GM23338 (cell line): ENCODE data around the gene CHAF1B. TPM values are rescaled to one million over a fixed set of nuclear protein-coding genes. Genes with fewer than 3 reads are reported as not detected.

Experiments
- ATAC-seq: fragments of 200-7000 bp; cut with Tn5 transposase; 3 replicates; pipeline ENCODE4 v1.9.1; 2020
- DNase-seq: peaks from one replicate; pipeline ENCODE4 v3.0.0-alpha.2; 2015; ENCODE audit warnings: low spot score
- H2AFZ ChIP-seq: fragments of 200-600 bp; sonication (generic); 2 replicates; pipeline ENCODE4 v1.8.0; 2016; ENCODE audit warnings: antibody characterized with exemption, mild to moderate bottlenecking, moderate library complexity
- H3F3A ChIP-seq: fragments of 200-600 bp; sonication (generic); replicated peaks from 2 replicates; pipeline ENCODE4 v1.8.0; 2017; ENCODE audit warnings: antibody characterized with exemption, mixed run types, low read depth
- H3K27ac ChIP-seq: fragments of 200-600 bp; sonication (generic); 2 replicates; pipeline ENCODE4 v1.6.1; 2016; ENCODE audit warnings: low read depth
- H3K27me3 ChIP-seq: fragments of 200-600 bp; sonication (generic); 2 replicates; pipeline ENCODE4 v1.8.0; 2016; ENCODE audit warnings: mild to moderate bottlenecking, mixed run types, moderate library complexity; ENCODE audit not compliant: insufficient read depth
- H3K36me3 ChIP-seq: fragments of 200-600 bp; sonication (generic); 2 replicates; pipeline ENCODE4 v1.8.0; 2016; ENCODE audit warnings: mild to moderate bottlenecking; ENCODE audit not compliant: insufficient read depth
- H3K4me1 ChIP-seq: fragments of 200-600 bp; sonication (generic); 2 replicates; pipeline ENCODE4 v1.8.0; 2016; ENCODE audit warnings: mild to moderate bottlenecking, moderate library complexity; ENCODE audit not compliant: insufficient read depth
- H3K4me2 ChIP-seq: fragments of 200-600 bp; sonication (generic); 2 replicates; pipeline ENCODE4 v1.7.1; 2017; ENCODE audit warnings: mixed run types
- H3K4me3 ChIP-seq: fragments of 200-600 bp; sonication (generic); 2 replicates; pipeline ENCODE4 v1.6.1; 2016; ENCODE audit warnings: mixed run types
- H3K79me2 ChIP-seq: fragments of 200-600 bp; sonication (generic); replicated peaks from 2 replicates; pipeline ENCODE4 v1.8.0; 2017; ENCODE audit warnings: mild to moderate bottlenecking; ENCODE audit not compliant: insufficient read depth
- H3K9me2 ChIP-seq: fragments of 200-600 bp; sonication (generic); 2 replicates; pipeline ENCODE4 v1.8.0; 2017; ENCODE audit not compliant: insufficient read depth
- H4K20me1 ChIP-seq: fragments of 200-600 bp; sonication (generic); replicated peaks from 2 replicates; pipeline ENCODE4 v1.8.0; 2017; ENCODE audit warnings: mild to moderate bottlenecking; ENCODE audit not compliant: insufficient read depth
- H3K27ac Mint-ChIP-seq: 2 replicates; pipeline ENCODE4 v1.8.0; 2020; ENCODE audit warnings: inconsistent platforms, mild to moderate bottlenecking, moderate library complexity, mixed read lengths
- H3K27me3 Mint-ChIP-seq: 3 replicates; pipeline ENCODE4 v1.8.0; 2022; ENCODE audit warnings: low read depth, mild to moderate bottlenecking, moderate library complexity, mixed read lengths, inconsistent platforms; ENCODE audit not compliant: insufficient read depth, poor library complexity
- H3K36me3 Mint-ChIP-seq: 3 replicates; pipeline ENCODE4 v1.8.0; 2021; ENCODE audit warnings: low read depth, mild to moderate bottlenecking, inconsistent platforms, moderate library complexity, mixed read lengths
- H3K4me1 Mint-ChIP-seq: 3 replicates; pipeline ENCODE4 v1.8.0; 2020; ENCODE audit warnings: mild to moderate bottlenecking, inconsistent platforms, mixed read lengths
- H3K4me3 Mint-ChIP-seq: 3 replicates; pipeline ENCODE4 v1.8.0; 2021; ENCODE audit warnings: moderate library complexity, mild to moderate bottlenecking, inconsistent platforms, mixed read lengths
- H3K9me3 Mint-ChIP-seq: 3 replicates; pipeline ENCODE4 v1.8.0; 2020; ENCODE audit warnings: moderate library complexity, mild to moderate bottlenecking, inconsistent platforms, mixed read lengths
- CREB1 ChIP-seq: fragments of 250-450 bp; sonication (Bioruptor Pico); IDR thresholded peaks from 2 replicates; pipeline ENCODE4 v1.5.0; 2020; ENCODE audit warnings: low read depth, mild to moderate bottlenecking, moderate library complexity
- EZH2 ChIP-seq: fragments of 200-600 bp; sonication (generic); IDR thresholded peaks from one replicate; pipeline ENCODE4 v1.8.0; 2017; ENCODE audit warnings: antibody characterized with exemption, mild to moderate bottlenecking, low read depth; ENCODE audit not compliant: unreplicated experiment
- EZH2phosphoT487 ChIP-seq: fragments of 200-600 bp; sonication (generic); IDR thresholded peaks from one replicate; pipeline ENCODE4 v1.8.1; 2018; ENCODE audit warnings: antibody characterized with exemption; ENCODE audit not compliant: unreplicated experiment
- JUNB ChIP-seq: IDR thresholded peaks from one replicate; pipeline ENCODE4 v1.6.1; 2016; ENCODE audit warnings: antibody characterized with exemption; ENCODE audit not compliant: unreplicated experiment
- NANOG ChIP-seq: IDR thresholded peaks from 2 replicates; pipeline ENCODE4 v1.6.1; 2016; ENCODE audit warnings: antibody characterized with exemption, borderline replicate concordance
- POLR2AphosphoS5 ChIP-seq: IDR thresholded peaks from 2 replicates; pipeline ENCODE4 v1.6.1; 2016; ENCODE audit warnings: antibody characterized with exemption, low read depth
- REST ChIP-seq: IDR thresholded peaks from one replicate; pipeline ENCODE4 v1.6.1; 2018; ENCODE audit warnings: antibody characterized with exemption; ENCODE audit not compliant: unreplicated experiment
- STAT1 ChIP-seq: IDR thresholded peaks from one replicate; pipeline ENCODE4 v1.6.1; 2016; ENCODE audit warnings: antibody characterized with exemption; ENCODE audit not compliant: unreplicated experiment
- ZNF114 ChIP-seq: fragments of 250-450 bp; sonication (Bioruptor Pico); IDR thresholded peaks from 2 replicates; pipeline ENCODE4 v1.5.0; 2020; ENCODE audit warnings: mild to moderate bottlenecking, moderate library complexity
- ZNF331 ChIP-seq: fragments of 250-450 bp; sonication (Bioruptor Pico); IDR thresholded peaks from 2 replicates; pipeline ENCODE4 v1.5.0; 2020; ENCODE audit warnings: low read depth, mild to moderate bottlenecking, moderate library complexity
- polyA plus RNA-seq: library from polyadenylated mRNA; unstranded; fragments of >200 nt; fragmentation: Nextera tagmentation; extraction: Ambion mirVana; gene quantifications from 2 replicates; pipeline ENCODE4 v1.2.1, GENCODE V29; 2016
- total RNA-seq: library from RNA; depleted of rRNA; stranded (reverse); fragments of >200 nt; shearing (Covaris generic); gene quantifications from 2 replicates; pipeline ENCODE4 v1.2.3, GENCODE V29; 2014
- TF ChIP-seq, protein P1 (sequence below): IDR thresholded peaks from 2 replicates; pipeline ENCODE4 v1.6.1; 2016; ENCODE audit warnings: antibody characterized with exemption
- TF ChIP-seq, protein P2 (sequence below): fragments of 250-450 bp; sonication (Bioruptor Pico); IDR thresholded peaks from 2 replicates; pipeline ENCODE4 v1.5.0; 2020; ENCODE audit warnings: mild to moderate bottlenecking, moderate library complexity
- TF ChIP-seq, protein P3 (sequence below), 2 experiments: fragments of 200-600 bp in 1 of 2; sonication (generic) in 1 of 2; conservative IDR thresholded peaks; 2 replicates each; pipeline versions ENCODE4 v1.5.1 to v1.6.1; 2016 to 2017; ENCODE audit warnings: antibody characterized with exemption in 2 of 2, low read depth in 2 of 2, mild to moderate bottlenecking in 2 of 2, moderate library complexity in 1 of 2

CHAF1B gene
- total and polyA plus RNA-seq, 2 experiments from 2014 or later = 7.9 to 13.1 TPM

- peaks cover 30% of the 10 kb centered on the region for H3K4me1 Mint-ChIP-seq
- H3K4me3 Mint-ChIP-seq = no peak overlapping the region
- Histone ChIP-seq H3K4me3 (no peak overlapping the region), H4K20me1 (no peaks in the 10 kb centered on the region), H3K27ac (no peak overlapping the region), H3F3A (no peaks in the 10 kb centered on the region), H3K79me2 (no peaks in the 10 kb centered on the region), H3K4me2 (no peak overlapping the region), H3K36me3 (no peaks in the 10 kb centered on the region), H3K4me1 (no peaks in the 10 kb centered on the region), H2AFZ (peak overlapping the region; percentile 72; the same call in 1 of the 2 replicates), H3K27me3 (no peaks in the 10 kb centered on the region), H3K9me2 (no peaks in the 10 kb centered on the region)
- H3K27ac Mint-ChIP-seq = no peak overlapping the region
- no peaks in the 10 kb centered on the region; the same call in 2 of the 3 replicates for H3K9me3 Mint-ChIP-seq
- ATAC-seq (no peak), DNase-seq (no peak)
- peaks cover 2% of the 10 kb centered on the region for H3K27me3 Mint-ChIP-seq
- TF ChIP-seq ZNF114 (CRISPR knock-in tag) (no peak), NANOG (no peak), REST (no peak), POLR2AphosphoS5 (no peak), ZNF331 (CRISPR knock-in tag) (no peak), CREB1 (CRISPR knock-in tag) (no peak), JUNB (no peak), EZH2phosphoT487 (no peak), EZH2 (no peak), STAT1 (no peak)
- TF ChIP-seq, protein P1, sequence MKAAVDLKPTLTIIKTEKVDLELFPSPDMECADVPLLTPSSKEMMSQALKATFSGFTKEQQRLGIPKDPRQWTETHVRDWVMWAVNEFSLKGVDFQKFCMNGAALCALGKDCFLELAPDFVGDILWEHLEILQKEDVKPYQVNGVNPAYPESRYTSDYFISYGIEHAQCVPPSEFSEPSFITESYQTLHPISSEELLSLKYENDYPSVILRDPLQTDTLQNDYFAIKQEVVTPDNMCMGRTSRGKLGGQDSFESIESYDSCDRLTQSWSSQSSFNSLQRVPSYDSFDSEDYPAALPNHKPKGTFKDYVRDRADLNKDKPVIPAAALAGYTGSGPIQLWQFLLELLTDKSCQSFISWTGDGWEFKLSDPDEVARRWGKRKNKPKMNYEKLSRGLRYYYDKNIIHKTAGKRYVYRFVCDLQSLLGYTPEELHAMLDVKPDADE = no peak
- TF ChIP-seq, protein P2, sequence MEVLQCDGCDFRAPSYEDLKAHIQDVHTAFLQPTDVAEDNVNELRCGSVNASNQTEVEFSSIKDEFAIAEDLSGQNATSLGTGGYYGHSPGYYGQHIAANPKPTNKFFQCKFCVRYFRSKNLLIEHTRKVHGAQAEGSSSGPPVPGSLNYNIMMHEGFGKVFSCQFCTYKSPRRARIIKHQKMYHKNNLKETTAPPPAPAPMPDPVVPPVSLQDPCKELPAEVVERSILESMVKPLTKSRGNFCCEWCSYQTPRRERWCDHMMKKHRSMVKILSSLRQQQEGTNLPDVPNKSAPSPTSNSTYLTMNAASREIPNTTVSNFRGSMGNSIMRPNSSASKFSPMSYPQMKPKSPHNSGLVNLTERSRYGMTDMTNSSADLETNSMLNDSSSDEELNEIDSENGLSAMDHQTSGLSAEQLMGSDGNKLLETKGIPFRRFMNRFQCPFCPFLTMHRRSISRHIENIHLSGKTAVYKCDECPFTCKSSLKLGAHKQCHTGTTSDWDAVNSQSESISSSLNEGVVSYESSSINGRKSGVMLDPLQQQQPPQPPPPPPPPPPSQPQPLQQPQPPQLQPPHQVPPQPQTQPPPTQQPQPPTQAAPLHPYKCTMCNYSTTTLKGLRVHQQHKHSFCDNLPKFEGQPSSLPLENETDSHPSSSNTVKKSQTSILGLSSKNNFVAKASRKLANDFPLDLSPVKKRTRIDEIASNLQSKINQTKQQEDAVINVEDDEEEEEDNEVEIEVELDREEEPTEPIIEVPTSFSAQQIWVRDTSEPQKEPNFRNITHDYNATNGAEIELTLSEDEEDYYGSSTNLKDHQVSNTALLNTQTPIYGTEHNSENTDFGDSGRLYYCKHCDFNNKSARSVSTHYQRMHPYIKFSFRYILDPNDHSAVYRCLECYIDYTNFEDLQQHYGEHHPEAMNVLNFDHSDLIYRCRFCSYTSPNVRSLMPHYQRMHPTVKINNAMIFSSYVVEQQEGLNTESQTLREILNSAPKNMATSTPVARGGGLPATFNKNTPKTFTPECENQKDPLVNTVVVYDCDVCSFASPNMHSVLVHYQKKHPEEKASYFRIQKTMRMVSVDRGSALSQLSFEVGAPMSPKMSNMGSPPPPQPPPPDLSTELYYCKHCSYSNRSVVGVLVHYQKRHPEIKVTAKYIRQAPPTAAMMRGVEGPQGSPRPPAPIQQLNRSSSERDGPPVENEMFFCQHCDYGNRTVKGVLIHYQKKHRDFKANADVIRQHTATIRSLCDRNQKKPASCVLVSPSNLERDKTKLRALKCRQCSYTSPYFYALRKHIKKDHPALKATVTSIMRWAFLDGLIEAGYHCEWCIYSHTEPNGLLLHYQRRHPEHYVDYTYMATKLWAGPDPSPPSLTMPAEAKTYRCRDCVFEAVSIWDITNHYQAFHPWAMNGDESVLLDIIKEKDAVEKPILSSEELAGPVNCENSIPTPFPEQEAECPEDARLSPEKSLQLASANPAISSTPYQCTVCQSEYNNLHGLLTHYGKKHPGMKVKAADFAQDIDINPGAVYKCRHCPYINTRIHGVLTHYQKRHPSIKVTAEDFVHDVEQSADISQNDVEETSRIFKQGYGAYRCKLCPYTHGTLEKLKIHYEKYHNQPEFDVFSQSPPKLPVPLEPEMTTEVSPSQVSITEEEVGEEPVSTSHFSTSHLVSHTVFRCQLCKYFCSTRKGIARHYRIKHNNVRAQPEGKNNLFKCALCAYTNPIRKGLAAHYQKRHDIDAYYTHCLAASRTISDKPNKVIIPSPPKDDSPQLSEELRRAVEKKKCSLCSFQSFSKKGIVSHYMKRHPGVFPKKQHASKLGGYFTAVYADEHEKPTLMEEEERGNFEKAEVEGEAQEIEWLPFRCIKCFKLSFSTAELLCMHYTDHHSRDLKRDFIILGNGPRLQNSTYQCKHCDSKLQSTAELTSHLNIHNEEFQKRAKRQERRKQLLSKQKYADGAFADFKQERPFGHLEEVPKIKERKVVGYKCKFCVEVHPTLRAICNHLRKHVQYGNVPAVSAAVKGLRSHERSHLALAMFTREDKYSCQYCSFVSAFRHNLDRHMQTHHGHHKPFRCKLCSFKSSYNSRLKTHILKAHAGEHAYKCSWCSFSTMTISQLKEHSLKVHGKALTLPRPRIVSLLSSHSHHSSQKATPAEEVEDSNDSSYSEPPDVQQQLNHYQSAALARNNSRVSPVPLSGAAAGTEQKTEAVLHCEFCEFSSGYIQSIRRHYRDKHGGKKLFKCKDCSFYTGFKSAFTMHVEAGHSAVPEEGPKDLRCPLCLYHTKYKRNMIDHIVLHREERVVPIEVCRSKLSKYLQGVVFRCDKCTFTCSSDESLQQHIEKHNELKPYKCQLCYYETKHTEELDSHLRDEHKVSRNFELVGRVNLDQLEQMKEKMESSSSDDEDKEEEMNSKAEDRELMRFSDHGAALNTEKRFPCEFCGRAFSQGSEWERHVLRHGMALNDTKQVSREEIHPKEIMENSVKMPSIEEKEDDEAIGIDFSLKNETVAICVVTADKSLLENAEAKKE = no peak
- TF ChIP-seq, protein P3, sequence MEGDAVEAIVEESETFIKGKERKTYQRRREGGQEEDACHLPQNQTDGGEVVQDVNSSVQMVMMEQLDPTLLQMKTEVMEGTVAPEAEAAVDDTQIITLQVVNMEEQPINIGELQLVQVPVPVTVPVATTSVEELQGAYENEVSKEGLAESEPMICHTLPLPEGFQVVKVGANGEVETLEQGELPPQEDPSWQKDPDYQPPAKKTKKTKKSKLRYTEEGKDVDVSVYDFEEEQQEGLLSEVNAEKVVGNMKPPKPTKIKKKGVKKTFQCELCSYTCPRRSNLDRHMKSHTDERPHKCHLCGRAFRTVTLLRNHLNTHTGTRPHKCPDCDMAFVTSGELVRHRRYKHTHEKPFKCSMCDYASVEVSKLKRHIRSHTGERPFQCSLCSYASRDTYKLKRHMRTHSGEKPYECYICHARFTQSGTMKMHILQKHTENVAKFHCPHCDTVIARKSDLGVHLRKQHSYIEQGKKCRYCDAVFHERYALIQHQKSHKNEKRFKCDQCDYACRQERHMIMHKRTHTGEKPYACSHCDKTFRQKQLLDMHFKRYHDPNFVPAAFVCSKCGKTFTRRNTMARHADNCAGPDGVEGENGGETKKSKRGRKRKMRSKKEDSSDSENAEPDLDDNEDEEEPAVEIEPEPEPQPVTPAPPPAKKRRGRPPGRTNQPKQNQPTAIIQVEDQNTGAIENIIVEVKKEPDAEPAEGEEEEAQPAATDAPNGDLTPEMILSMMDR (conservative IDR thresholded peaks at IDR 0.05; ENCODE audit: low read depth in 2 of 2) = no peak
- H3K36me3 Mint-ChIP-seq = no peaks in the 10 kb centered on the region
Measured at GRCh38 chr21:36465478-36465877, 80.3 kb downstream of the CHAF1B start.
